CD4-positive, alpha-beta memory T cell (primary cell): ENCODE results near the gene BTRC. TPM values are rescaled to one million over a fixed set of nuclear protein-coding genes. Genes with fewer than 3 reads are reported as not detected.

Experiments used
- CTCF ChIA-PET: fragments of 350-600 bp; sonication (Branson Sonifier 250); formaldehyde crosslinking; loops from one replicate; lab custom pipeline; 2021; ENCODE audit warnings: inconsistent platforms; ENCODE audit not compliant: partially characterized antibody; lab: Charles Lee
- POLR2A ChIA-PET: fragments of 350-600 bp; sonication (Branson Sonifier 250); formaldehyde crosslinking; loops from one replicate; lab custom pipeline; 2021; ENCODE audit not compliant: partially characterized antibody; lab: Charles Lee
- DNase-seq, 5 donors: peaks; one replicate each; pipeline versions ENCODE4 v3.0.0 to v3.0.0-alpha.2; 2020 to 2022; ENCODE audit warnings: mixed read lengths in 1 of 5
- H3K27ac ChIP-seq: one replicate; pipeline ENCODE4 v1.7.0; 2013; ENCODE audit warnings: low read depth, low read length
- H3K27me3 ChIP-seq: 2 replicates; pipeline ENCODE4 v1.7.0; 2013; ENCODE audit warnings: mild to moderate bottlenecking, low read length, moderate library complexity; ENCODE audit not compliant: insufficient read depth
- H3K36me3 ChIP-seq: 2 replicates; pipeline ENCODE4 v1.7.0; 2013; ENCODE audit warnings: mild to moderate bottlenecking, low read length, moderate library complexity; ENCODE audit not compliant: insufficient read depth
- H3K4me1 ChIP-seq: 2 replicates; pipeline ENCODE4 v1.7.0; 2013; ENCODE audit warnings: mild to moderate bottlenecking, low read length, moderate library complexity; ENCODE audit not compliant: insufficient read depth
- H3K4me3 ChIP-seq, 2 donors: one replicate each; pipeline ENCODE4 v1.7.0; 2013; ENCODE audit warnings: low read length in 2 of 2, mild to moderate bottlenecking in 1 of 2
- H3K9me3 ChIP-seq, 2 donors: one replicate each; pipeline ENCODE4 v1.7.0; 2013; ENCODE audit warnings: low read length in 2 of 2, control low read depth in 1 of 2; ENCODE audit not compliant: control insufficient read depth in 1 of 2
- H3K27ac Mint-ChIP-seq, 7 donors: one replicate each; pipeline ENCODE4 v1.8.0; 2020 to 2021; ENCODE audit warnings: mixed read lengths in 7 of 7, mild to moderate bottlenecking in 6 of 7, inconsistent platforms in 3 of 7, moderate library complexity in 3 of 7
- H3K27me3 Mint-ChIP-seq, 2 donors: one replicate each; pipeline ENCODE4 v1.8.0; 2020 to 2021; ENCODE audit warnings: mixed read lengths in 2 of 2
- H3K36me3 Mint-ChIP-seq, 2 donors: one replicate each; pipeline ENCODE4 v1.8.0; 2020 to 2021; ENCODE audit warnings: mixed read lengths in 2 of 2, inconsistent platforms in 1 of 2, mild to moderate bottlenecking in 1 of 2
- H3K4me1 Mint-ChIP-seq, 4 donors: one replicate each; pipeline ENCODE4 v1.8.0; 2020 to 2021; ENCODE audit warnings: mixed read lengths in 4 of 4, mild to moderate bottlenecking in 1 of 4
- H3K4me3 Mint-ChIP-seq, 8 donors: one replicate each; pipeline ENCODE4 v1.8.0; 2020 to 2021; ENCODE audit warnings: mixed read lengths in 8 of 8, mild to moderate bottlenecking in 7 of 8, moderate library complexity in 6 of 8, inconsistent platforms in 3 of 8
- H3K9me3 Mint-ChIP-seq, 8 donors: one replicate each; pipeline ENCODE4 v1.8.0; 2020 to 2021; ENCODE audit warnings: mixed read lengths in 8 of 8, mild to moderate bottlenecking in 5 of 8, inconsistent platforms in 3 of 8, moderate library complexity in 1 of 8
- intact Hi-C: fragments of 100-400 bp; cut with micrococcal nuclease; formaldehyde crosslinking; loops from one replicate; pipeline ENCODE4 v1.15.1; 2023
- polyA plus RNA-seq, 2 donors: library from polyadenylated mRNA; unstranded; fragments of 300-500 nt; fragmentation: Illumina TruSeq; gene quantifications; one replicate each; pipeline ENCODE4 v1.2.3, GENCODE V29; 2021
- total RNA-seq, 2 experiments: library from RNA; stranded (reverse); gene quantifications; one replicate each; pipeline ENCODE4 v1.2.3, GENCODE V29; 2021

BTRC gene
- total and polyA plus RNA-seq, 4 experiments from 2014 or later, result 6.7 to 21.3 (median 16.0) TPM

- Mint-ChIP-seq H3K9me3 (peaks cover 0 to 3% (median 0%) of the 10 kb centered on the region in 8 donors), H3K36me3 (peaks cover 2 to 3% of the 10 kb centered on the region in 2 donors), H3K27ac (no peak overlapping the region), H3K4me1 (peaks cover 6 to 28% (median 9%) of the 10 kb centered on the region in 4 donors), H3K4me3 (peak overlapping the region in 4 of 8 donors; percentile 25 to 72 (median 50)), H3K27me3 (peaks cover 19 to 36% of the 10 kb centered on the region in 2 donors)
- H3K4me1 ChIP-seq, result peaks cover 21% of the 10 kb centered on the region
- peaks cover 13% of the 10 kb centered on the region for H3K27me3 ChIP-seq
- H3K36me3 ChIP-seq, result no peaks in the 10 kb centered on the region
- intact Hi-C loops, result loop anchor here (1.0 to 5.0 kb wide), 5 partner anchors 18 to 409 kb away; partner anchors contain the start of genes DPCD and POLL
- no peak for DNase-seq
- H3K4me3 ChIP-seq, result peak overlapping the region in 1 of 2 donors; percentile 68
- H3K9me3 ChIP-seq, result no peaks in the 10 kb centered on the region
- ChIA-PET POLR2A (interaction anchor here (1.0 to 1.3 kb wide), 2 partner anchors 104 to 124 kb away, joined by 3 read pairs; partner anchors contain the start of gene FBXW4), CTCF (interaction anchor here (0.7 to 4.4 kb wide), 24 partner anchors 9 to 409 kb away, joined by 3 to 52 read pairs (median 4); partner anchors contain the start of genes DPCD and POLL)
- H3K27ac ChIP-seq, result no peak overlapping the region
These were observed 216.7 kb downstream of the BTRC start for GRCh38 chr10:101570428-101571270.

- peaks cover 21% of the 10 kb centered on the region for H3K4me1 ChIP-seq
- DNase-seq, result no peak
- Mint-ChIP-seq H3K27ac (no peak overlapping the region), H3K9me3 (peaks cover 0 to 3% (median 0%) of the 10 kb centered on the region in 8 donors), H3K4me1 (peaks cover 5 to 28% (median 8%) of the 10 kb centered on the region in 4 donors), H3K36me3 (peaks cover 3 to 4% of the 10 kb centered on the region in 2 donors), H3K27me3 (peaks cover 14 to 30% of the 10 kb centered on the region in 2 donors), H3K4me3 (peak overlapping the region in 3 of 8 donors; percentile 25 to 63 (median 36))
- H3K27ac ChIP-seq, result no peak overlapping the region
- no peaks in the 10 kb centered on the region for H3K36me3 ChIP-seq
- H3K27me3 ChIP-seq, result peaks cover 13% of the 10 kb centered on the region
- ChIA-PET POLR2A (interaction anchor here (1.3 kb wide), 1 partner anchor 104 kb away, joined by 3 read pairs; no protein-coding TSS in a partner anchor), CTCF (interaction anchor here (0.9 to 4.4 kb wide), 20 partner anchors 10 to 410 kb away, joined by 3 to 52 read pairs (median 6); partner anchors contain the start of genes DPCD and POLL)
- H3K4me3 ChIP-seq, result no peak overlapping the region
- intact Hi-C loops, result loop anchor here (5.0 kb wide), 1 partner anchor 269 kb away; no protein-coding TSS in a partner anchor
- no peaks in the 10 kb centered on the region for H3K9me3 ChIP-seq
These were observed 217.4 kb downstream of the BTRC start for GRCh38 chr10:101571271-101571925.

- peaks cover 3 to 4% of the 10 kb centered on the region in 2 donors for H3K36me3 Mint-ChIP-seq
- no peak for DNase-seq
- no peaks in the 10 kb centered on the region for H3K36me3 ChIP-seq
- no peak overlapping the region for H3K4me3 ChIP-seq
- ChIA-PET CTCF (interaction anchor here (1.4 to 4.4 kb wide), 7 partner anchors 9 to 361 kb away, joined by 4 to 52 read pairs (median 9); partner anchors contain the start of genes DPCD and POLL), POLR2A (no interaction called here)
- H3K27ac ChIP-seq, result no peak overlapping the region
- H3K4me1 Mint-ChIP-seq, result peaks cover 2 to 24% (median 6%) of the 10 kb centered on the region in 4 donors
- intact Hi-C loops, result loop anchor here (5.0 kb wide), 1 partner anchor 270 kb away; no protein-coding TSS in a partner anchor
- no peak overlapping the region for H3K4me3 Mint-ChIP-seq
- peaks cover 13% of the 10 kb centered on the region for H3K27me3 ChIP-seq
- peaks cover 15% of the 10 kb centered on the region for H3K4me1 ChIP-seq
- H3K27ac Mint-ChIP-seq, result no peak overlapping the region
- no peaks in the 10 kb centered on the region for H3K9me3 ChIP-seq
- peaks cover 10 to 25% of the 10 kb centered on the region in 2 donors for H3K27me3 Mint-ChIP-seq
- peaks cover 0 to 3% (median 0%) of the 10 kb centered on the region in 8 donors for H3K9me3 Mint-ChIP-seq
These were observed 218.2 kb downstream of the BTRC start for GRCh38 chr10:101572126-101572525.

GRCh38 chr10:101572785-101573184 lies 218.8 kb downstream of the BTRC start:
- no peak for DNase-seq
- H3K4me1 Mint-ChIP-seq, result peaks cover 2 to 19% (median 6%) of the 10 kb centered on the region in 4 donors
- Histone ChIP-seq H3K4me3 (no peak overlapping the region), H3K27ac (no peak overlapping the region), H3K27me3 (peaks cover 13% of the 10 kb centered on the region), H3K9me3 (no peaks in the 10 kb centered on the region), H3K36me3 (no peaks in the 10 kb centered on the region), H3K4me1 (peaks cover 14% of the 10 kb centered on the region)
- intact Hi-C loops, result loop anchor here (5.0 kb wide), 1 partner anchor 270 kb away; no protein-coding TSS in a partner anchor
- H3K36me3 Mint-ChIP-seq, result peaks cover 3 to 5% of the 10 kb centered on the region in 2 donors
- H3K9me3 Mint-ChIP-seq, result peaks cover 0 to 3% (median 0%) of the 10 kb centered on the region in 8 donors
- H3K27ac Mint-ChIP-seq, result no peak overlapping the region
- no peak overlapping the region for H3K4me3 Mint-ChIP-seq
- H3K27me3 Mint-ChIP-seq, result peaks cover 6 to 19% of the 10 kb centered on the region in 2 donors
- ChIA-PET POLR2A (no interaction called here), CTCF (interaction anchor here (4.4 kb wide), 1 partner anchor 359 kb away, joined by 52 read pairs; no protein-coding TSS in a partner anchor)

GRCh38 chr10:101573885-101574753 lies 220.2 kb downstream of the BTRC start:
- CTCF ChIA-PET, result interaction anchor here (4.3 kb wide), 1 partner anchor 360 kb away, joined by 16 read pairs; no protein-coding TSS in a partner anchor
- Mint-ChIP-seq H3K27me3 (peaks cover 0 to 7% of the 10 kb centered on the region in 2 donors), H3K9me3 (peaks cover 0 to 3% (median 0%) of the 10 kb centered on the region in 8 donors), H3K27ac (no peak overlapping the region), H3K36me3 (peaks cover 10 to 14% of the 10 kb centered on the region in 2 donors), H3K4me1 (peaks cover 2 to 10% (median 6%) of the 10 kb centered on the region in 4 donors), H3K4me3 (no peak overlapping the region)
- Histone ChIP-seq H3K4me1 (peaks cover 14% of the 10 kb centered on the region), H3K36me3 (peaks cover 2% of the 10 kb centered on the region), H3K27ac (no peak overlapping the region), H3K4me3 (no peak overlapping the region), H3K9me3 (no peaks in the 10 kb centered on the region), H3K27me3 (peaks cover 8% of the 10 kb centered on the region)
- POLR2A ChIA-PET, result interaction anchor here (0.8 kb wide), 1 partner anchor 14 kb away, joined by 3 read pairs; no protein-coding TSS in a partner anchor
- intact Hi-C loops, result loop anchor here (5.0 kb wide), 1 partner anchor 272 kb away; no protein-coding TSS in a partner anchor
- no peak for DNase-seq

- peaks cover 10% of the 10 kb centered on the region for H3K36me3 ChIP-seq
- Mint-ChIP-seq H3K4me3 (no peak overlapping the region), H3K36me3 (peaks cover 10 to 17% of the 10 kb centered on the region in 2 donors), H3K4me1 (peaks cover 0 to under 1% (median 0%) of the 10 kb centered on the region in 4 donors), H3K27ac (no peak overlapping the region), H3K27me3 (no peaks in the 10 kb centered on the region), H3K9me3 (peaks cover 0 to 3% (median 0%) of the 10 kb centered on the region in 8 donors)
- intact Hi-C loops, result no loop called here
- CTCF ChIA-PET, result interaction anchor here (1.3 to 4.3 kb wide), 2 partner anchors 108 to 361 kb away, joined by 4 to 16 read pairs; no protein-coding TSS in a partner anchor
- POLR2A ChIA-PET, result no interaction called here
- H3K9me3 ChIP-seq, result no peaks in the 10 kb centered on the region
- peaks cover 5% of the 10 kb centered on the region for H3K4me1 ChIP-seq
- no peaks in the 10 kb centered on the region for H3K27me3 ChIP-seq
- H3K4me3 ChIP-seq, result no peak overlapping the region
- no peak overlapping the region for H3K27ac ChIP-seq
- no peak for DNase-seq
These were observed 221.1 kb downstream of the BTRC start for GRCh38 chr10:101575091-101575490.
